Epithelial cell of prostate (primary cell): ENCODE measurements around the gene FKBP11.
"Not testable (repeated sequence)": the region's sequence is repeated elsewhere in the genome, so short reads cannot be mapped to it uniquely, and the experiment has no call there.

Experiments
- DNase-seq: peaks from one replicate; pipeline ENCODE4 v3.0.0-alpha.2; 2011; ENCODE audit warnings: low read depth, low spot score
- H3K27ac ChIP-seq: fragments of 450-650 bp; 2 replicates; pipeline ENCODE4 v1.5.1; 2017; ENCODE audit warnings: mild to moderate bottlenecking

The FKBP11 gene

DNA sequence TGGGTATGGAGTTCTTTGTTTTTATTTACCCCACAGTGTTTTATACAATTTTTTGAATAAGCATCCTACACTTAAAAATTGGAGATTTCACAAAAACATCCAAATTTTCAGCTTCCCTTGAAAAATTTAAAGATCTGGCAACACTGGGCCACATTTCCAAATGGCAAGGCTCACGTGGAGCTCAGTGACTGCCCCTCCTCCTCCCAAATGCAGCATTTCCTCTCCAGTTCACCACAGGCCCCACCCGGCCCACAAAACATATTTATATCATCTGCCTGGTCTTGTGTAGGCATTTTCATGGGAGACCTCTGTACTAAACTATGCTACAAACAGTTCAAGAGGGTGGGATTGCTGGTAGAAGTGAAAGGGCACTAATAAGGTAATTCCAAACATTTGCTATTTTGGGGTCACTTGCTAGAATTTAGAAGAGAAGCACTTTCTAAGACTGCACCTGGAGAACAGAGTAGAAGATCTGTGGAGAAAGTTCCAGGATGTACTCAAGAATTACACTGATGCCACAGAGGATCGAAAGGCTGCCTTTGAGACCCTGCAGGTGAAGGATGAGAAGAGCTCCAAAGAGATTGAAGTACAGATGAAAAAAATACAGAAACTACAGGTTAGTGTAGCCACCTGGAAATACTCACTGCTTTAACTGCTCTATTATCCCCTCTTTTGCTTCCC, 7.3 kb downstream of the FKBP11 start:
- no peak for DNase-seq
- H3K27ac ChIP-seq, result no peak overlapping the region

DNA sequence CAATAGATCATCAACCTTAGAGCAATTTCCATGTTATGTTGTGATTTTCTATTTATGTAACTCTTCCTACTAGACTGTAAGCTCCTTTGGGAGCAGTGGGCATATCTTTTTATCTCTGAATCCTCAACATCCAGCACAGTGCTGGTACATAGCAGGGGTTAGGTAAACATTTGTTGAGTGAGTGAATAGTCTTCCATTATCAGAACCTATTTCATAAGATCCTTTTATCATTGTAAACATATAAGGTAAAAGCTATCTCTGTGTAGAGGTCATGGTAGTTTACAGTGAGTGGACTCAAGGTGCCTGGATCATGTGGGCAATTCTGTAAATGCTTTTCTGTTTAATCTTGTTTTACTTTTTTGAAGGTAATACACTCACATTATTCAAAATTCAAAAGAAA, 15.1 kb downstream of the FKBP11 start:
- DNase-seq, result no peak

DNA sequence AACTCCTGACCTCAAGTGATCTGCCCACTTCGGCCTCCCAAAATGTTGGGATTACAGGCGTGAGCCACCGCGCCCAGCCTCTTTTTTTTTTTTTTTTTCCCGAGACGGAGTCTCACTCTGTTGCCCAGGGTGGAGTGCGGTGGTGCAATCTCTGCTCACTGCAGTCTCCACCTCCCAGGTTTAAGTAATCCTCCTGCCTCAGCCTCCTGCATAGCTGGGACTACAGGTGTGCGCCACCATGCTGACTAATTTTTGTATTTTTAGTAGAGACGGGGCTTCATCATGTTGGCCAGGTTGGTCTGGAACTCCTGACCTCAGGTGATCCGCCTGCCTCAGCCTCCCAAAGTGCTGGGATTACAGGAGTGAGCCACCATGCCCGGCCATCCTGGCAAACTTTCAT, 15.6 kb downstream of the FKBP11 start:
- H3K27ac ChIP-seq, DNase-seq: not testable (repeated sequence)

More for the DNA sequence above, 15.1 kb downstream of the FKBP11 start:
- no peak overlapping the region for H3K27ac ChIP-seq

DNA sequence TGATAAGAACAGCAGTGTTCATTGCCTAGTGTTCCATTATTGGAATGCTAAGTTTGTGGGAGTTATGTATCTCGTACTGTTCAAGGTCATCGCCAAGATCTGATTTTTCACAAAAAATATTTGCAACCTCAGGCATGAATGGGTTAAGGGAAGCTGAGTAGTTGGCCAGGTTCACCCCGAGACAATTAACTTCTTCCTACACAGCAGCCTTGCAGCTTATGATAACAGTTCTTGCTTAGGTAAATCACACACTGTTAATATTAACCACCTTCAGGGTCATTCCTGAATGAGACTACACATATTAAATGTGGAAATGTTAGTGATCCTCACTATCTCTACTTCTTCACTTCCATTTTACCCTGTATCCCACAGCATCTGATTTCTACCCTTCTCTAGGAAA, 18.0 kb downstream of the FKBP11 start:
- no peak for DNase-seq
- no peak overlapping the region for H3K27ac ChIP-seq

DNA sequence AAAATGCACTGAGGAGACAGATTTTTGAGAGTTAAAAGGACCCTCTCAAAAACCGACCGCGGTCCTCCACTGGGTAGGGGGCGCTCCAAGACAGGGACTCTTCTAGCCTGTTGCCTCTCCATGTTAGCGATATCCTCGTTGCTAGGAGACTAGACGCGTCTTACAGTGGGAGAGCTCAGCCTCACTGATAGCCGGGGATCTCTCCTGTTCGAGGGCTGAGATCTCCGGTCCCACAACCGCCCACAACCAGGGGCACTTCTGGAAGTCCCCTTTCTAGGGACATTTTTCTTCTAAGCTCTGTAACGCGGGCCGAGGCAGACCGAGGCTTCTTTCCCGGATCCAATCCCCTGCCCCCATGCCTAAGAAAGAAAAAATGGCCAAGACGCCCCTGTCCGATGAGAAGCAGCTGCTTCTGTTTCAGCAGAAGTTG, 21.3 kb downstream of the FKBP11 start:
- H3K27ac ChIP-seq, result no peak overlapping the region
- no peak for DNase-seq

DNA sequence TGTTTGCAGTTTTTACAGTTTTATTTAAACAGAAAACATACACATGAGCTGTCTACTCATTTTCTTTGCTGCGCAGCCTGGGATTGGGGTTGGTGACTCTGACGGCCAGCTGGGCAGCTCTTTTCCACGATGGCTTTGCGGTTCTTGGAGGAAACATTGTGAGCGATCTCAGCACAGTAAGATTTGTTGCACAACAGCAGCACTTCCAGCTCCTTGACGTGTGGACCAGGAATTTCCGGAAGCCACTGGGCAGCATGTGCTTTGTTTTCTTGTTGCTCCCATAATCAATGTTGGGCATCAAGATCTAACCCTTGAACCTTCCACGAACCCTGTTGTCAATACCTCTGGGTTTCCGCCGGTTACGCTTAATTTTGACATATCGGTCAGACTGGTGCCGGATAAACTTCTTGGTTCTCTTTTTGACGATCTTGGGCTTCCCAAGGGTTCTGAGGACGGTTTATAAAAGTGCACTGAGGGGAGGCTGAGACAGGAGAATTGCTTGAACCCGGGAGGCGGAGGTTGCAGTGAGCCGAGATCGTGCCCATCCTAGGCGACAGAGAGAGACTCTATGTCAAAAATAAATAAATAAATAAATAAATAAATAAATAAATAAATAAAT, 21.8 kb downstream of the FKBP11 start:
- no peak for DNase-seq
- H3K27ac ChIP-seq, result no peak overlapping the region

DNA sequence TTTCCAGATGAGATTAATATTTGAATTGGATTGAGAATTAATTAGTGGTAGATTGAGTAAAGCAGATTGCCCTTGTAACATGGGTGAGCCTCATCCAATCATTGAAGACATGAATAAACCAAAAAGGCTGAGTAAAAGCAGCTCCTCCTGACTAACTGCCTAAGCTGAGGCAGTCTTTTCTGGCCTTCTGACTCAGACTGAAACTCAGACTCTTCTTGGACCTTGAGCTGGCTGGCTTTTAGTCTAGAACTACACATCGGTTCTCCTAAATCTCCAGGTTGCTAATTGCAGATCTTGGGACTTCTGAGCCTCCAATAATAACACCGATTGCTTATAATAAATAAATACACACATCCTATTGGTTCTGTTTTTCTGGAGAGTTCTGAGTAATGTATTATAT, 24.0 kb downstream of the FKBP11 start:
- no peak for DNase-seq
- H3K27ac ChIP-seq, result no peak overlapping the region

DNA sequence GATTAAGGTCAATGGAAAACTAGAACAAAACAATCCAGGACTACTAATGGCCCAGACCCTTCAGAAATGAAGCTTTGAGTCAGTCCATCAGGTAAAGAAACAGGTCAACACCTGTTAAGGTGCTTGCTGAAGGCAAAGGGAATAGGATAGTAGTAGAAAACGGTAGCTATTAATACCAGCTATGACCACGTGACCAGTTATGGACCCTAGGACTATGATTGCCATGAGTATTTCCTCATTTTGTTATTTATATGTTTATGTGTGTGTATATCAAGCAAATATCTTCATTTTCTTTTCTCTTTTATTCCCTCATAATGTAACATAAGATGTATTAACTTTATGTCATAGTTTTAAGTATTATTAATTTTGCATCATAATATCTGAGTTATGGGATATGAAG, 25.6 kb downstream of the FKBP11 start:
- DNase-seq, result no peak
- no peak overlapping the region for H3K27ac ChIP-seq

DNA sequence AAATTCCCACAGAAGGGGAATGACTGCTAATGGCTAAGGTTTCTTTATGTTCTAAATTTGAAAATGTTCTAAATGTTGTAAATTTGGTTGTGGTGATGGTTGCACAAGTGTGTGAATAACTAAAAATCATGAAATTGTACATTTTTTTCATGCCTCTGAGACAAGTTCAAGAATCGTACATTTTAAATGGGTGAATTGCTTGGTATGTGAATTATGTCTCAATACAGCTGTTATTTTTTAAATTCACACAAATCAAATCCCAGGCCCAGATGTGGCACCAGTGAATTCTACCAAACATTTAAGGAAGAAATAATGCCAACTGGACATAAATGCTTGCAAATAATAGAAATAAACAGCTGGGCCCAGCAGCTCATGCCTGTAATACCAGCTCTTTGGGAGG, 31.0 kb downstream of the FKBP11 start:
- no peak for DNase-seq
- no peak overlapping the region for H3K27ac ChIP-seq

DNA sequence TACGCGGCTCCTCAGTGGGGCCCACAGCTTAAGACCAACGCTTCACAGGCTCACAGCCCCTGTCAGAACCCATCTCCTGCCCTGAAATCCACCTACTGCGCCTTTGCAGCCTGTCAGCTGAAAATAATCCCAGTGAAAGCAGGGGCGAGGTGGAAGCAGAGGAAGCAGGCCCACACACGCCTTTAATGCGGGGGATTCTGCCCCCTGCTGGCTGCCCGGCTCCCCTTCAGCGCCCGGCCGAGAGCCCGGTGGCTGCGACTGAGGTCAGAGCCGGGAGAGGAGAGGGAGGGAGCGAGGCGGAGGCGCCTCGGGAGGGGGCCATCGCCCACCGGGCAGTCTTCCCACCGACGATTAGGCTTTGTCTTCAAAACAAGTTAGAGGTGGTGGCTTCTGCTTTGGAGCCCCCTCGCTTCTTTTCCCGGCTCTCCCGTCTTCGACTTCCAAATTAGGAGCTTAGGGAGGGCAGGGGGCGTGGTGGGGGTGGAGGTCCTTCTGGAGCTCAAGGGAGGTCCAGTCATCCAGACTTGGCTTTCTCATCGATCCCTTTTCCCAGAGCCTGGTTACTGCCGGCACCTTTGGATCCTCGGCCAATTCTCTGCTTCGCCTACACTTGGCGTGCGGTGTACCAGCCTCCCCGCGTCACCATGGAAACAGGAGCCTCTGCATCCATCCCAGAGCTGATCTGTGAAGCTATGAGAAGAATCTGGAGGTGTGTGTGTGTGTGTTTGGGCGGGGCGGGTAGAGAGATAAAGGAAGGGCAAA, 34.5 kb downstream of the FKBP11 start:
- DNase-seq, result no peak
- H3K27ac ChIP-seq, result no peak overlapping the region

DNA sequence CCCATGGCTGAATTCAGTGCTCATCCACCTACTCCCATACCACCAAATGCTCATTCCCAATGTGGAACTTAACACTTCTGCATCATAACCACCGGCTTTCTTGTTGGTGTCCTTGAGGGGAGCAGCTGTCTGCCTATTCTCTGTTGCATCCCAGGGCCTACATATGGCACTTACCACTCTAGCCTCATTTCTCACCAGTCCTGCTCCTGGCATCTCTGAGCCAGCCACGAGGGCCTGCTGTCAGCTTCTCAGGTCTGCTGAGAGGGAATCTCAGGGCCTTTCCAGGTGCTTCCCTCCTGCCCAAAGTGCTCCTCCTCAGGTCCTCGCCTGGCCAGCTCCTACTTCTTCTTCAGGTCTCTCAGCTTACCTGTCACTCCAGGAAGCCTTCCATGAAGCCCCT, 35.6 kb downstream of the FKBP11 start:
- DNase-seq, result no peak
- H3K27ac ChIP-seq, result no peak overlapping the region

DNA sequence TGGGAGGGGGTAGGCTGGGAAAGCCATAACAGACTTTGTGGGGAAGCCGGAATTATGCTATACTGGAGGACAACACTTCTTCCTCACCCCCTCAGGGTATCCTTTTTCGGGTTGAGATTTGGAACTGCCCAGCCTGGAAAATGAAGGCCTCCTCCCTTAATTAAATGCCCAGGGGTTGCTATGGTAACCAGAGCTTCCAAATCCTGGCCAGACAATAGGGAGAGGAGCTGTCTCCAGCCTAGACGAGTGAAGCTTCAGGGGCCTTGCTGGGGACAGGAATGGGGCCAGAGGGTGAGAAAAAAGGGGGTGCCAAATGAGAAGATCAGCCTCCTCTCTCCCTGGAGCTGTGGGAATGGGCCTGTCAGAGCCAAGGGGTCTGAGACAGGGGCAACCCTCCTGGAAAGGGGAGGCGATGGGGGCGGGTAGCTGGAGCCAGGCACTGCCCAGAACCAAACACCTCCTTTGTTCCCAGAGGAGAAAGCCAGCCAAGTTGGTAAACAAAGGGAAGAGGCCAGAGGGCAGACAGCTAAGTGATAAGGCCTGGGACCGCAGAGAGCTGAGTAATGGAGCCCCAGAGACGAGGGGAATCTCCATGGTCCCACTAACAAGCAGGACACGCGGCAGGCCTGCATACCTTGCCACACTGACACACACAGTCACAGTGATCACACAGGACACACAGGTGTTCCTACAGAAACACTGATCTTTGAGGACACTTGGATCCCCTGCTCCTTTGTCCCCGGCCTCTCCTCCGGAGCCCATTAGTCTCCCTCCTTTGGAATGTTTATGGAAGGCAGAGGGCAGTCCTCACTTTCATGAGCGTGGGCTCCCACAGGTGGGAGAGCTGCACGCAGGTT, 41.8 kb downstream of the FKBP11 start:
- no peak for DNase-seq
- H3K27ac ChIP-seq, result no peak overlapping the region

DNA sequence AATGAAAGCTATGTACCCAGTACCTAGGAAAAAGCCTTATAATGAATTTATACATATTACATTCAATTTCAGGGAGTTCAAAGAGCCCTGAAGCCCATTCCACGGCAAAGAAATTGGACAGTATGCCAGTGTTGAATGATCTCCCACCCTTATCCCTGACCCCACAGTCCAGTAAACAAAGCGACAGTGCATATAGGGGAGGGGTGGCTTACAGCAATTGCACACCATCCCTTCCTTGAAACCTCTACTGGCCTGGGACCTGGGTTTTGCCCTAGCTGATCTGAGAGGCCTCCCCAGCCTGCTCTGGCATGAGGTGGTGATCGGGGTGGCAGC, 42.4 kb downstream of the FKBP11 start:
- H3K27ac ChIP-seq, result no peak overlapping the region

DNA sequence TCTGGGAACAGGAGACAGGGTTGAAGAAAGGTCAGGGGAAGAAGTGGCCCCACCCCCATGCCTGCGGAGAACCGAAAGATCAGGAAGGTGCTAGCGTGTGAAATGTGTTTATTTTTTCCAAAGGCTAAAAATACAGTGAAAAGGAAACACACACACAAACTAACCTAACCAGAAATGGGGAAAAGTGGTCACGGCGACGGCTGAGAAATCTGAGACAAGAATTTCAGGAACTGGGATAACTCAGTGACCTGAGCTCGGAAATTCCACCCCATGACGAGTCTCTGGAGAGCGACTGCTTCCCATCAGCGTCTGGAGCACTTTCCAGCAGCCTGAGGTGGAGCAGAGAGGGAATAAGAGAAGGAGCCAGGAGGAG, 43.0 kb downstream of the FKBP11 start:
- H3K27ac ChIP-seq, result no peak overlapping the region
- DNase-seq, result no peak

More for the DNA sequence above, 42.4 kb downstream of the FKBP11 start:
- no peak for DNase-seq

DNA sequence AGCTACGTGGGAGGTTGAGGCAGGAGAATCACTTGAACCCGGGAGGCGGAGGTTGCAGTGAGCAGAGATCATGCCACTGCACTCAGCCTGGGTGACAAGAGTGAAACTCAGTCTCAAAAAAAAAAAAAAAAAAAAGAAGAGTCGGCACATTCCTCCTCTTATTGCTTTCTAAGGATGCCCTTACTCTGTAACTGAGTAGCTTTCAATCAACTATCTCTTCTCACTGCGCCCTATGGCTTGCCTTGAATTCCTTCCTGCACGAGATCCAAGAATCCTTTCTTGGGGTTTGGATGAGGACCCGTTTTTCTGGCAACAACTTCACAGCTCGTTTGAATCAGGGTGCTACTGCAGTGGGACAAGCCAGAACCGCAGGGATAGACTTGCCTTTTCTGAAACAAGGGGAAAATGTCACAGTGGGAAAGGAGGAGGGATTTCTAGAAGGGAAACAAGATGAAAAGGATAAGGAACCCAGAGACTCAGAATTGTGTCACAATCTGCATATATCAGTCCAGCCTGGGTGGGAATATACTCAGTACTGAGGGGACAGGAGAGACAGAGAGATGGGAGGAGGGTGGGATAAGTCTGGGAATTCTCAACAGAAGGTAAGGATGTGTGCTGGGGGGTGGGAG, 43.5 kb downstream of the FKBP11 start:
- DNase-seq, result no peak
- no peak overlapping the region for H3K27ac ChIP-seq

DNA sequence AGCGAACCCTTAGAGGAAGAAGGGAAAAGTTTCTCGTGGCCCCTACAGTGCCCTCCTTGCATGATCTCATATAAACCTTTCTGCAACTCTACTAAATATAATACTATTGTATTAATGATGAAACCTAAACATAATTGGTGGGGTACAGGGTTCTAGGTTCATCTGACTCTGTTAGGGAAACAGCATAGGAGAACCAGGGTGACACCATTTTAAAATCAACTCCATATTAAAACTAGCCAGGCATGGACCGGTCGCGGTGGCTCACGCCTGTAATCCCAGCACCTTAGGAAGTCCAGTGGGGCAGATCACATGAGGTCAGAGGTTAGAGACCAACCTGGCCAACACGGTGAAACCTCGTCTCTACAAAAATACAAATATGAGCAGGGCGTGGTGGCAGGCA, 44.6 kb downstream of the FKBP11 start:
- no peak overlapping the region for H3K27ac ChIP-seq
- no peak for DNase-seq

DNA sequence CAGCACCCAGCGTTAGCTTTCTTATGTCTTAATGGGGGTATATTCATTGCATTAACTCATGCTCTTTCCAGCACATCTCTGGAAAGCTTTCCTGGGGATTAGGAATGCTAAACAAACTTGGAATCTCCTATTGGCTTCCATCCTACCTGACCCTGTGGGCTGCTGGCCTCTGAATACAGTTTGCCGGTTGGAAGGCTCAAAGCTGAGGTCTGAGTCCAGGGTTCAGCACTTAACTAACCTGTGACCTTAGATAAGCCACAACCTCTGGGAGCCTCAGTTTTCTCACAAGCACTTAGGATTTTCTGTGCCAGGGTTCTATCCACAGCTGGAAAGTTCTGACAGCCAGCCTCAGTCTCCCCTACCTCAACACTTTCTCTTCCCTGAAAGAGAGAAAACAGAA, 46.7 kb downstream of the FKBP11 start:
- H3K27ac ChIP-seq, result no peak overlapping the region
- no peak for DNase-seq

DNA sequence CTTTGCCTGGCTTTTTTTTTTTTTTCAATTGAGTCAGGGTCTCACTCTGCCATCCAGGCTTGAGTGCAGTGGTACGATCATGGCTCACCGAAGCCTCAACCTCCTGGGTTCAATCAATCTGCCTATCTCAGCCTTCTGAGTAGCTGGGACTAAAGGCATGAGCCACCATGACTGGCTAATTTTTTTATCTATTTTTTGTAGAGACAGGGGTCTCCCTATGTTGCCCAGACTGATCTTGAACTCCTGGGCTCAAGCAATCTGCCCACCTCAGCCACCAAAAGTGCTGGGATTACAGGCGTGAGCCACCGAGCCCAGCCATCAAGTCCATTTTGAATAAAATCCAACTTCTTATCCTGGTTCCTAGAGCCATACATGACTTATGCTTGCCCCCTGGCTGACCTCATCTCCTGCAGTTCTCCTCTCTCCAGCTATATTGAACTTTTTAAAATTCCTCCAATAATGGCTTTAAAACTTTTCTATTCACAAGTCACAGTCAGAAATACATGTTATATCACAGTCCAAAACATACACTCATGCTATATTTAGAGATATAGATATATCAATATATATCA, 49.3 kb downstream of the FKBP11 start:
- DNase-seq, result no peak
- H3K27ac ChIP-seq, result no peak overlapping the region

DNA sequence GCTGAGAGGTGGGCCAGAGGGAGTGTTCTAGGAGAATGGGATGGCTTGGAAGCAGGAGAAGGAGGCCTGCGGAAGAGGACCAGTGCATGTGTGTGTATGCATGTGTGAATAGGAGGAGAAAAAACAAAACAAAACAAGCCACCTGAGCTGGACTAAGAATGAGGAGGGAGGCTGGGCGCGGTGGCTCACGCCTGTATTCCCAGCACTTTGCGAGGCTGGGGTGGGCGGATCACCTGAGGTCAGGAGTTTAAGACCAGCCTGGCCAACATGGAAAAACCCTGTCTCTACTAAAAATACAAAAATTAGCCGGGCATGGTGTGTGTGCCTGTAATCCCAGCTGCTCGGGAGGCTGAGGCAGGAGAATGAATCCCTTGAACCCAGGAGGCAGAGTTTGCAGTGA, 51.8 kb downstream of the FKBP11 start:
- not testable (repeated sequence) for DNase-seq, H3K27ac ChIP-seq

DNA sequence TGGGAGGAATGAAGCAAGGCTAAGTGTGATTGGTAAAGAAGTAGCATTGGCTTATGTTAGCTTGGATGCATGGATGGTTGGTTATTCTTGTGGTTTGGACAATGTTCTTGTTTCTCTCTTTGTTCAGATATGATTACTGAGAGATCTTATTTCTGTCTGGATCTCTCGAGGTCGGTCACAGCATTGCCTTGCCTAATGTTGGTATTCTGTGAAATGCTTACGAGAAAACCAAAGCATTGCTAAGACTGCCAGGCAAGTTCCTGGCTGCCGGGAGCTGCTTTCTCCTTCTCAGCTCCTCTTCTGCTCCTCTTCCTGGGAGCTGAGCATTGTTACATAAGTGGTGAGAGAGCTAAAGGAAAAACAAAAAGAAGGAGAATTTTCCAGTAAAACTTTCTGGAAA, 52.2 kb downstream of the FKBP11 start:
- no peak overlapping the region for H3K27ac ChIP-seq
- DNase-seq, result no peak
